Measurements from ENCODE around the gene TDP1. TPM values are rescaled to one million over a fixed set of nuclear protein-coding genes. Genes with fewer than 3 reads are reported as not detected.
A peak's percentile ranks its signal among the peaks of the same experiment; 100 is the strongest.

The TDP1 gene
- total and polyA plus RNA-seq, 2 of the 13 experiments (the other 11 are each of a cell fraction or from before 2014, with no cell fraction given): 16.4 to 31.2 TPM

DNA sequence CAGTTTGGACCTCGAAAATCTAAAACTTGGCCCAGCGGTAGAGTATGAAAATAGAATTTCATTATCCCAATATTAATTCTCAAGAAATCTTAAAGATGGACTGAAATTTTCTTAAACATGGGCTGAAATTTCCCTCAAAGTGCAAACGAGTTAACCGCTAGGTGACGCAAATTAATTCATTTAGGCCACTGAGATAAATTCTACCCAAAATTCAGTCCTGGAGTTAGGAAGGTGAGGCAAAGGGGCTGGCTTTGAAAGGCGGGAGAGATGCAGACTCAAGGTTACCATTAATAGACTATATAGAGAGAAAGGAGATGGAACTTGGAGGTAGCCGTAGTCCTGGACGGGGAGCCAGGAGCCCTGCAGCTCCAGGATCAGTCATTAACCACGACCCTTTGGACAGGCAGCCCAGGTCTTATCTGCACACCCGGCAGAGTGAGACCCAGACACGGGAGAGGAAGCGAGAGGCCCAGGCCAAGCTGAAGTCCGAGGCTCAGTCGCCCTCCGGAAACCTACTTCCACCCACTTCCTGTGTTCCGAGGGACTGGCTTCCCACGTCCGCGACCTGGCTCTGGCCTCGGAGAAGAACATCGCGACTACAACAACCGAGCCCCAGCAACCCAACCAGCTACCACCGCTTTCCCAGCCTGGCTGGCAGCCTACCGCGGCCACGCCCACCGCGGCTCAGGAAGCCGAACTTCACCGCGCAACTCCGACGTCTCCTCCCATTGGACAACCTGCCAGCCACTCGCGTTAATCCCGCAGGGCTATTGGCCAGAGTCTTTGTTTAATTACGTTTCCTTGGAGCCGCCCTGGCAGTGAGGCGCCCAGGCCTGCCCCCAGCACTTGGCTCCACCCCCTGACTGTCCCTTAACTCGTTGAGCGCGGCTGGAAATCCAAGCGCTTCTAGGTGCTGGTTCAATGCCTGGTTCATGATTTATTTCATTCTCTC is 1.4 kb upstream of the TDP1 start, which contains the start of gene EFCAB11 (continued):
- TF ChIP-seq, protein P1, sequence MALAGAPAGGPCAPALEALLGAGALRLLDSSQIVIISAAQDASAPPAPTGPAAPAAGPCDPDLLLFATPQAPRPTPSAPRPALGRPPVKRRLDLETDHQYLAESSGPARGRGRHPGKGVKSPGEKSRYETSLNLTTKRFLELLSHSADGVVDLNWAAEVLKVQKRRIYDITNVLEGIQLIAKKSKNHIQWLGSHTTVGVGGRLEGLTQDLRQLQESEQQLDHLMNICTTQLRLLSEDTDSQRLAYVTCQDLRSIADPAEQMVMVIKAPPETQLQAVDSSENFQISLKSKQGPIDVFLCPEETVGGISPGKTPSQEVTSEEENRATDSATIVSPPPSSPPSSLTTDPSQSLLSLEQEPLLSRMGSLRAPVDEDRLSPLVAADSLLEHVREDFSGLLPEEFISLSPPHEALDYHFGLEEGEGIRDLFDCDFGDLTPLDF (CRISPR knock-in tag; IDR thresholded peaks at IDR 0.05): peak; percentile 60; the same call in 1 of the 2 replicates
- TF ChIP-seq BCL6 (CRISPR knock-in tag; IDR thresholded peaks at IDR 0.05): no peak
- 0 out of 2 replicates have a peak, but pooled peaks have one; percentile 58 for TF ChIP-seq SP5 (CRISPR knock-in tag; IDR thresholded peaks at IDR 0.05; ENCODE audit: borderline replicate concordance, low read depth)
- no peak for TF ChIP-seq ZFP90 (CRISPR knock-in tag; IDR thresholded peaks at IDR 0.05; ENCODE audit: borderline replicate concordance)
- TF ChIP-seq ZNF329 (CRISPR knock-in tag; IDR thresholded peaks at IDR 0.05; ENCODE audit: low read depth): no peak
- TF ChIP-seq, protein P2, sequence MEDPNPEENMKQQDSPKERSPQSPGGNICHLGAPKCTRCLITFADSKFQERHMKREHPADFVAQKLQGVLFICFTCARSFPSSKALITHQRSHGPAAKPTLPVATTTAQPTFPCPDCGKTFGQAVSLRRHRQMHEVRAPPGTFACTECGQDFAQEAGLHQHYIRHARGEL (CRISPR knock-in tag; IDR thresholded peaks at IDR 0.05): no peak
- TF ChIP-seq KAT7 (CRISPR knock-in tag; IDR thresholded peaks at IDR 0.05; ENCODE audit: borderline replicate concordance): no peak; the same call in 1 of the 2 replicates
- no peak for TF ChIP-seq MTA3 (CRISPR knock-in tag; IDR thresholded peaks at IDR 0.05)
- TF ChIP-seq, protein P3, sequence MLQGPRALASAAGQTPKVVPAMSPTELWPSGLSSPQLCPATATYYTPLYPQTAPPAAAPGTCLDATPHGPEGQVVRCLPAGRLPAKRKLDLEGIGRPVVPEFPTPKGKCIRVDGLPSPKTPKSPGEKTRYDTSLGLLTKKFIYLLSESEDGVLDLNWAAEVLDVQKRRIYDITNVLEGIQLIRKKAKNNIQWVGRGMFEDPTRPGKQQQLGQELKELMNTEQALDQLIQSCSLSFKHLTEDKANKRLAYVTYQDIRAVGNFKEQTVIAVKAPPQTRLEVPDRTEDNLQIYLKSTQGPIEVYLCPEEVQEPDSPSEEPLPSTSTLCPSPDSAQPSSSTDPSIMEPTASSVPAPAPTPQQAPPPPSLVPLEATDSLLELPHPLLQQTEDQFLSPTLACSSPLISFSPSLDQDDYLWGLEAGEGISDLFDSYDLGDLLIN (CRISPR knock-in tag; IDR thresholded peaks at IDR 0.05; ENCODE audit: borderline replicate concordance): 0 out of 2 replicates have a peak, but pooled peaks have one; percentile 66
- no peak for TF ChIP-seq SP1 (IDR thresholded peaks at IDR 0.05)
- TF ChIP-seq SP1 (CRISPR knock-in tag; IDR thresholded peaks at IDR 0.05): peak; percentile 92
- no peak for TF ChIP-seq CBX1 (IDR thresholded peaks at IDR 0.05; ENCODE audit: low read depth)
- no peak for TF ChIP-seq MTF1 (CRISPR knock-in tag; IDR thresholded peaks at IDR 0.05)
- TF ChIP-seq ZNF652 (CRISPR knock-in tag; IDR thresholded peaks at IDR 0.05; ENCODE audit: borderline replicate concordance, low read depth): peak; percentile 99
- no peak for TF ChIP-seq SSRP1 (CRISPR knock-in tag; IDR thresholded peaks at IDR 0.05)
- TF ChIP-seq TARDBP (CRISPR knock-in tag; IDR thresholded peaks at IDR 0.05): peak; percentile 17; the same call in 1 of the 2 replicates
- TF ChIP-seq, protein P4, sequence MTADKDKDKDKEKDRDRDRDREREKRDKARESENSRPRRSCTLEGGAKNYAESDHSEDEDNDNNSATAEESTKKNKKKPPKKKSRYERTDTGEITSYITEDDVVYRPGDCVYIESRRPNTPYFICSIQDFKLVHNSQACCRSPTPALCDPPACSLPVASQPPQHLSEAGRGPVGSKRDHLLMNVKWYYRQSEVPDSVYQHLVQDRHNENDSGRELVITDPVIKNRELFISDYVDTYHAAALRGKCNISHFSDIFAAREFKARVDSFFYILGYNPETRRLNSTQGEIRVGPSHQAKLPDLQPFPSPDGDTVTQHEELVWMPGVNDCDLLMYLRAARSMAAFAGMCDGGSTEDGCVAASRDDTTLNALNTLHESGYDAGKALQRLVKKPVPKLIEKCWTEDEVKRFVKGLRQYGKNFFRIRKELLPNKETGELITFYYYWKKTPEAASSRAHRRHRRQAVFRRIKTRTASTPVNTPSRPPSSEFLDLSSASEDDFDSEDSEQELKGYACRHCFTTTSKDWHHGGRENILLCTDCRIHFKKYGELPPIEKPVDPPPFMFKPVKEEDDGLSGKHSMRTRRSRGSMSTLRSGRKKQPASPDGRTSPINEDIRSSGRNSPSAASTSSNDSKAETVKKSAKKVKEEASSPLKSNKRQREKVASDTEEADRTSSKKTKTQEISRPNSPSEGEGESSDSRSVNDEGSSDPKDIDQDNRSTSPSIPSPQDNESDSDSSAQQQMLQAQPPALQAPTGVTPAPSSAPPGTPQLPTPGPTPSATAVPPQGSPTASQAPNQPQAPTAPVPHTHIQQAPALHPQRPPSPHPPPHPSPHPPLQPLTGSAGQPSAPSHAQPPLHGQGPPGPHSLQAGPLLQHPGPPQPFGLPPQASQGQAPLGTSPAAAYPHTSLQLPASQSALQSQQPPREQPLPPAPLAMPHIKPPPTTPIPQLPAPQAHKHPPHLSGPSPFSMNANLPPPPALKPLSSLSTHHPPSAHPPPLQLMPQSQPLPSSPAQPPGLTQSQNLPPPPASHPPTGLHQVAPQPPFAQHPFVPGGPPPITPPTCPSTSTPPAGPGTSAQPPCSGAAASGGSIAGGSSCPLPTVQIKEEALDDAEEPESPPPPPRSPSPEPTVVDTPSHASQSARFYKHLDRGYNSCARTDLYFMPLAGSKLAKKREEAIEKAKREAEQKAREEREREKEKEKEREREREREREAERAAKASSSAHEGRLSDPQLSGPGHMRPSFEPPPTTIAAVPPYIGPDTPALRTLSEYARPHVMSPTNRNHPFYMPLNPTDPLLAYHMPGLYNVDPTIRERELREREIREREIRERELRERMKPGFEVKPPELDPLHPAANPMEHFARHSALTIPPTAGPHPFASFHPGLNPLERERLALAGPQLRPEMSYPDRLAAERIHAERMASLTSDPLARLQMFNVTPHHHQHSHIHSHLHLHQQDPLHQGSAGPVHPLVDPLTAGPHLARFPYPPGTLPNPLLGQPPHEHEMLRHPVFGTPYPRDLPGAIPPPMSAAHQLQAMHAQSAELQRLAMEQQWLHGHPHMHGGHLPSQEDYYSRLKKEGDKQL (CRISPR knock-in tag; IDR thresholded peaks at IDR 0.05; ENCODE audit: low read depth): no peak
- TF ChIP-seq, protein P5, sequence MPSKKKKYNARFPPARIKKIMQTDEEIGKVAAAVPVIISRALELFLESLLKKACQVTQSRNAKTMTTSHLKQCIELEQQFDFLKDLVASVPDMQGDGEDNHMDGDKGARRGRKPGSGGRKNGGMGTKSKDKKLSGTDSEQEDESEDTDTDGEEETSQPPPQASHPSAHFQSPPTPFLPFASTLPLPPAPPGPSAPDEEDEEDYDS (CRISPR knock-in tag; IDR thresholded peaks at IDR 0.05): peak; percentile 79
- peak; percentile 68; the same call in 1 of the 2 replicates for TF ChIP-seq KMT2A (CRISPR knock-in tag; IDR thresholded peaks at IDR 0.05)
- TF ChIP-seq, protein P6, sequence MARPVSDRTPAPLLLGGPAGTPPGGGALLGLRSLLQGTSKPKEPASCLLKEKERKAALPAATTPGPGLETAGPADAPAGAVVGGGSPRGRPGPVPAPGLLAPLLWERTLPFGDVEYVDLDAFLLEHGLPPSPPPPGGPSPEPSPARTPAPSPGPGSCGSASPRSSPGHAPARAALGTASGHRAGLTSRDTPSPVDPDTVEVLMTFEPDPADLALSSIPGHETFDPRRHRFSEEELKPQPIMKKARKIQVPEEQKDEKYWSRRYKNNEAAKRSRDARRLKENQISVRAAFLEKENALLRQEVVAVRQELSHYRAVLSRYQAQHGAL (CRISPR knock-in tag; IDR thresholded peaks at IDR 0.05; ENCODE audit: not compliant biosample characterization): no peak
- TF ChIP-seq ZFP62 (CRISPR knock-in tag; IDR thresholded peaks at IDR 0.05): no peak

Measured in HepG2 (cell line).